NCI-H1092 treated with DMSO at 0.1 percent for 48 hours (cell line): ENCODE data around the gene CYP8B1.
"Not testable (repeated sequence)": the region's sequence is repeated elsewhere in the genome, so short reads cannot be mapped to it uniquely, and the experiment has no call there.

Experiments used
- DNase-seq: peaks from one replicate; lab custom pipeline; 2025; lab: John Stamatoyannopoulos, UW

Gene CYP8B1

GRCh38 chr3:42886294-42886822 is 10.7 kb upstream of the CYP8B1 start:
- DNase-seq: no peak

DNA sequence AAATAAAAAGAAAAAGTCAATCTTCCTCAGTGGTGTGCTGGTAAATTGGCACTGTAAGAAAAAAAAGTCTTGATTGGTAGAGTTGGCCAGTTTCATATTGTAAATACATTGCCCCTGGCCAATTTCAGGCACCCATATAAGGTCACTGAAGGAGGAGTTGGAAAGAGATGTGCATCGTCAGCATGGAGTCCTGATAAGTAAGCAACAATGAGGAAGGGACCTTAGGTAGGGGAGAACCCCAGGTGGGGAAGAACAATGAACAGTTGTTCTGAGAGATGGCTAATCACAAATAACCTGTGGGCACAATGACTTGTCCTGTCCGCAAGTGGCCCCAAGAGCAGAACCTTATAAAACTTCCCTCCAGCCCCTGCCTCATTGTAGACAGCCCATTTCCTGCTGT is 8.6 kb upstream of the CYP8B1 start:
- DNase-seq: no peak

DNA sequence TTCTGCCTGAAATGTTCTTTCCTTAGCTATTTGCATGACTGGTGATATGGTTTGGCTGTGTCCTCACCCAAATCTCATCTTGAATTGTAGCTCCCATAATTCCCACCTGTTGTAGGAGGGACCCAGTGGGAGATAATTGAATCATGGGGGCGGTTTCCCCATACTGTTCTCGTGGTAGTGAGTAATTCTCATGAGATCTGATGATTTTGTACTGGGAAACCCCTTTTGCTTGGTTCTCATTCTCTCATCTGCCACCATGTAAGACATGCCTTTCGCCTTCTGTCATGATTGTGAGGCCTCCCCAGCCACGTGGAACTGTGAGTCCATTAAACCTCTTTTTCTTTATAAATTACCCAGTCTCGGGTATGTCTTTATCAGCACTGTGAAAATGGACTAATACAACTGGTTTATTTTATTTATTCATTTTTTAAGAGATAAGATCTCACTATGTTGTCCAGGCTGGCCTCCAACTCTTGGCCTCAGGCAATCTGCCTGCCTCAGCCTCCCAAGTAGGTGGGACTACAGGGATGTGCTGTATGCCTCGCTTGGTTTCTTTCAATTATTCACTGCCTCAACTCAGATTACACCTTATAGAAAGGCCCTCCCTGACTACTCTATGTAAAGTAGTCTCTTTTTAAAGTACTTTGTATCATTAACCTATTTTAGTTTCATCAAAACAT is 7.7 kb upstream of the CYP8B1 start:
- DNase-seq: not testable (repeated sequence)

DNA sequence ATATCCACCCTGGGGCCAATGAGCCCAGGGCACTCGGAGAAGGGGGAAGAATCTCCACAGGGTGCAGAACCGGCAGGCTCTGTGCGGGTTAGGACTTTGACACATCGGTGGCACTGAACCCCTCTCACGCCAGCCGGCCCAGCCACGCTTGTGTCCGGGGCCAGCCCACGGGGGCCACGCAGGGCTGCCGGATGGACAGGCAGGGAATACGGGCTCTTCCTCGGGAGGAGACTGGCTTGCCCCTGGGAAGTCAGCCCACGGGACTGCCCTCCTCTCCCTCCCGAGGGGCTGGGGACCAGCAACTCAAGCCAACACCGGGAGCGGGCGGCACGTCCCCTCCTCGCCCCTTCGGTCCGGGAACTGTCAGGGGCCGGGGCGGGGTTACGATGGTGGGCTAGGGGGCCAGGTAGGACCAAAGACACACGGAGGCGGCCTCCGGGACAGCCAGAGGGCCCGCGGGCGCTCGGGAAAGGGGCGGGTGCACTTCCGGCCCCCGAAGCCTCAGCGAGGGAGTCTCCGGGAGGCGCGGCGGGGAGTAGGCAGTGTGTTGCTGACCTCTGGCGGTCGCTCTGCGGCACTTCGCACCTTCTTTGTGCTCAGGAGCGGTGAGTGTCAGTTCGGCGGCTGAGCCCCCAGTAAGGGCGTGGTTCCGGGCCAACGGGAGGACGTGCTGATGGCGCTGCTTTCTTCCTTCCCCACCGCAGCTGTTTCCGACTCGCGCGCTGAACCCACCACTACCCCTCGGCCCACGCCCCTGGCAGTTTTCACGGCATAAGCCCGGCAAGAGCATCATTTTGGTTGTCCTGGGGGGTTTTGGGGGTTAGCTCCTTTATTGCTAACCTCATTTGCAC is 5.1 kb upstream of the CYP8B1 start:
- peak; percentile 70 for DNase-seq

DNA sequence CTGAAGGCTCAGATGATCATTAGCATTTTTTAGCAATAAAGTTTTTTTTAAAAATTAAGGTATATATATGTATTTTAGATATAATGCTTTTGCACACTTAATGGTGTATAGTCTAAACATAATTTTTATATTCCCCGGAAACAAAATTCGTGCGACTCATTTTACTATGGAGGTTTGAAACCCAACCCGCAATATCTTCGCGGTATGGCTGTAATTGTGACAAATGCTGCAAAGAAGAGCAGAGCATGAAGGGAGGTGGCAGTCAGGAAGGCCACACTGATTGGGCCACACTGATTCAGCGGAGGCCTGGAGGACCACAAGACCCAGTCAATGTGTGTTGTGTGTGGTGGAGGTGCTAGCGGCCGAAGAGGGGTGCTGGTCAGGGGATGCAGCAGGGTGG is 4.5 kb upstream of the CYP8B1 start:
- no peak for DNase-seq

- DNase-seq: no peak
Measured at GRCh38 chr3:42877881-42878280, 2.2 kb upstream of the CYP8B1 start.

GRCh38 chr3:42876940-42877720 is 1.5 kb upstream of the CYP8B1 start:
- DNase-seq: no peak

- DNase-seq: no peak
Measured at GRCh38 chr3:42876401-42876800, 722 bp upstream of the CYP8B1 start.

DNA sequence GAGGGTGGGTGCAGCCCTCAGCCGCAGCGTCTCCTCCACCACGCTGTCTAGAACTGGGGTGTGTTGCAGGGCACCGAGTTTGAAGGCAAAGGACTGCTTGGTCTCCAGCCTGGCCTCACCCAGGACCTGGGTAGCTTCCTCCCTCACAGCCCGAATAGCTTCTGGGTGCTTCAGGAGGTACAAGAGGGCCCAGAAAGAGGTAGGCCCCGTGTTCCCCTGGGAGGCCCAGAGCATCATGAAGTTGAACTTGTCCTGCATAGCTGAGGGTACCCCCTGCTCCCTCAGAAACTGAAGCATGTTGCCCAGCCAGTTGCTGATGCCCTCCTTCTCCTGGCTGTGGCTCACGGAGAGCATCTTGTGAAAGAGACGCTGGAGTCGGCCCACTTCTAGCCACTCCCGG is 930 bp downstream of the CYP8B1 start:
- DNase-seq: no peak

- no peak for DNase-seq
Measured at GRCh38 chr3:42873221-42873982, 2.3 kb downstream of the CYP8B1 start.

DNA sequence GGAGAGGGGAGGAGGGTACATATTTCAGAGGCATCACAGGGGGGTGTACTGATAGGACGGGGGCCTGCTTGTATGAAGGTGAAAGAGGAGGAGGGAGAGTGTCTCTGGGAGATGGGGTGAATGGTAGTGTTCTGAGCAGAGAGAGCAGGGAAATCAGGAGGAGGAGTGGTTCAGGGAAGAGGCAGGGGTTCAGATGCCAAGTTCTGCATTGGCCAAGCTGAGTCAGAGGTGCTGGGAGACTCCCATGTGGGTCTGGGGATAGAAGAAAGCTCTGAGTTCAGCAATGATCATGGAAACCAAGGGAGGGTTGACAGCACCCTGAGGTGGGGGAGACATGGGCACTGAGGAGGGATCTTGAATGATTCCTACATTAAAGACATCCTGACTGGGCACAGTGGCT is 3.0 kb downstream of the CYP8B1 start:
- DNase-seq: no peak

DNA sequence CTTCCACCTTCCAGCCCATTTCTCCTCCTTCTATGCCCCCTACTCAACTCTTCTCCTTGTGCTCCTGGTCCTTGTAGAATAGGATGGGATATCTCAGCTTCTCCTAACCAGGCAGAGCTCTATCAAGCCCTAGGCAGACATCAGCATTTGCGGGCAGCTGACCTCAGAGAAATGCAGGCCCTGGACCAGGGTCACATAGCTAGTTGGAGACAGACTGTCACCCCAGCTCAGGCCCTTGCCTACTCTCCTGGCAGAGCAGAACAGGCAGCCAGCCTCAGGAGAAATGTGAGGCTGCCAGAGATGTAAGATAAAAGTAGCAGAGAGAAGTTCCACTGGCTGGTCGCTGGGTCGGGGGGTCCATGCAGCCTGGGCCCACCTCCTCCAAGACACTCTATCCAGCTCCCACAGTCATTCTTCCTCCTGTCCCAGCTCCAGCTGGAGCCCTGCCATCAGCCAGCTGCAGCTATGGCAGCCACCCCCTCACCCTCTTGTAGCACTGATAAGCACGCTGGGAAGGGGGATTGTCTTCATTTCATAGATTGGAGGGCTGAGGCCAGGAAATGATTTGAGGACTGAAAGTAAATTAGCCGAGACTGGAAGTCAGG is 4.0 kb downstream of the CYP8B1 start:
- DNase-seq: peak; percentile 28

DNA sequence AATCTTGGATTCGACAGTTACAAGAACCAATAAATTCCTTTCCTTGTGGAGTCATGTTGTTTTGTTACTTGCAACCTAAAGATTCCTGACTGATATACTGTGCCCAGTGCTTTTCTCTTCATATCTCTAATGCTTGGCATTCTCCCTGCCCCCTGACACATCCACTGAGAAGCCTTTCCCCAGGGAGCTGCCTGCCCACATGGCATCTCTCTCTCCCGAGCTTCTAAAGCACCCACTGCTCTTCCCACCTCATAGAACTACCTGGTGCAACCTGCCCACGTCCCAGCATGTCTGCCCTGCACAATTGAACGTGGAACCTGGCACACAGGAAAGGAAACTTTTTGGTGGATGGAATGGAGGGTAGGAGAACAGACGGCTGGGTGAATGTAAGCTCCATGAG is 6.8 kb downstream of the CYP8B1 start:
- no peak for DNase-seq

DNA sequence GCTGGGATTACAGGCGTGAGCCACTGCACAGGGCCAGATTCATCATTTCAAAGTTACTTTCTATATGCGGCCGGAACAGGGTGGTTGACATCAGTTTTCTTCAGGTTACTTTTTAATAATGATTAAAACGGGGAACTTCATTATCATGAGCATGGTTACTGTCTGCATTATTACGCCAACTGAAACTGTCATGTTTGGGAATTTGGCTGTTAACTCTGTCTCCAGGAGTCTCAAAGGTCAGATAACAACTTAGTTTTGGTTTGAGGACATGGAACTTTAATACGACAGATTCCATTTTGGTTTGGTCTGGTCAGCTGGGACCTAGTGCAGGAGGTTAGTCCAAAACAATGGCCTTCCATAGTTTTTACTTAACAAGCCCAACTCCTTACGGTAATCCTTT is 8.5 kb downstream of the CYP8B1 start:
- no peak for DNase-seq

DNA sequence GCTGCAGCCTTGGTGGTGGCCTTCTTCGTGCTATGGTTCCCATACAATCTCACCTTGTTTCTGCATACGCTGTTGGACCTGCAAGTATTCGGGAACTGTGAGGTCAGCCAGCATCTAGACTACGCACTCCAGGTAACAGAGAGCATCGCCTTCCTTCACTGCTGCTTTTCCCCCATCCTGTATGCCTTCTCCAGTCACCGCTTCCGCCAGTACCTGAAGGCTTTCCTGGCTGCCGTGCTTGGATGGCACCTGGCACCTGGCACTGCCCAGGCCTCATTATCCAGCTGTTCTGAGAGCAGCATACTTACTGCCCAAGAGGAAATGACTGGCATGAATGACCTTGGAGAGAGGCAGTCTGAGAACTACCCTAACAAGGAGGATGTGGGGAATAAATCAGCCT is 10.4 kb downstream of the CYP8B1 start:
- no peak for DNase-seq

GRCh38 chr3:42864321-42864950 is 11.2 kb downstream of the CYP8B1 start:
- DNase-seq: no peak

DNA sequence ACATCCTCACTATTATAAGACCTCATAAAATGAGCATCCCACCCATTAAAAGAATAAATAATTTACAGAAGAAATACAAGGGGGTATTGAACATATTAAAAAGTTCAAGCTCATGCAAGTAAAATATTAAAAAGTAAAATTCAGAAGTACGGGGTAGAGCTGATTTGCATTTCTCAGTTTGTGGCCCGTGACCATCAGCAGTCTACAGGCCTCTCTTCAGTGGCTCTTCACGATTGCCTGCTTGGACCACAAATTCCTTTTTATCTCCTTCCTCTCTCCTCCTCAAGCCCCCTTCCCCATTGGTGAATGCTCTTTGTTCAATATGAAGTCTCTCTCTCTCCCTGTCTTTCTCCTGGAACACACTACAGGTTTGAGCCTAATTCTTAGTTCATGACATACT is 19.1 kb downstream of the CYP8B1 start:
- DNase-seq: no peak

- no peak for DNase-seq
Measured at GRCh38 chr3:42855547-42856380, 19.9 kb downstream of the CYP8B1 start.

- no peak for DNase-seq
Measured at GRCh38 chr3:42855219-42855546, 20.5 kb downstream of the CYP8B1 start.

DNA sequence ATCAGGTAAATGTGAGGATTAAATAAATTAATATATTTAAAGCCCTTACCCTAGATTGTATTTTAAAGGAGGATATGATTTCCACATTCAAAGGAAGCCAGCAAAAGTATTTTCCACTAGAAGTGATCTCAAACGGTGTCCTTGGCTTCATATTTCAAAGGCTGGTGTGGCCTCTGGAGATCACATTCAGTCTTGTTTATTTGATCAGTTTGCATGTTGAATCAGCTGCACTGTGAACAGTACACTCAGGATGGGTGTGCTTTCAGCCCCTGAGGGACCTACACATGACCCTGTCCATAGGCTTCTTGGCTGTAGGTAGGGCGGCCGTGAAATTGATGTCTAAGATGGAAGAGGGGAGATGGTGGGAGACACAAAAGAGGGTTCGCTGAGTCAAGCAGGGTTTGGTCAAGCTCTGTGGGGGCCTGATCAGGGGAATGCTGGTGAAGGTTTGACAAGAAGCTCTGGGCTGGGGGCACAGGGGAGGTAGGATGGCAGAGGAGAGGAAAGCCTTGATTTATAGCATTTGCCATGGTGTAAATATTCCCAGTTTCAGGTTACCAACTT is 21.9 kb downstream of the CYP8B1 start:
- peak; percentile 56 for DNase-seq
